RKO (cell line): Measurements from ENCODE around the gene ZNF202.
A peak's percentile ranks its signal among the peaks of the same experiment; 100 is the strongest.
"Not testable (repeated sequence)": the region's sequence is repeated elsewhere in the genome, so short reads cannot be mapped to it uniquely, and the experiment has no call there.

Experiments
- DNase-seq: peaks from one replicate; pipeline ENCODE4 v3.0.0-alpha.2; 2016; ENCODE audit warnings: low spot score

The ZNF202 gene

DNA sequence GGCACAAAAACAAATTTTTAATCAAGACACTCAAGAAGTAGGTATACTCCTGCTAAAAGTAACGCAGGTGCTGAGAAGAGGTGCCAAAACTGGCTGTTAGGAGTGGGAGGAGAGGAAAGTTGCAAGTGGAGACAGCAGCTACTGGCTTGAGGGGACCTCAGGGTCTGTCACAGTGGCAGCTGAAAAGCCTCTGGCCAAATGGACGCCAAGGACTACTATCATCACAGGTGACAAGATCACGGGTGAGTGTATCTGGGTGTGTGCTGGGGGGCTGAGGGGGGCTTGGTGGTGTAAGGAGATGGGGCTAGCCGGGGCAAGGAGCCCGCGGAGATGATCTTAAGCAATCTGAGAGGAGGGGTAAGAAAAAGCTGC is 687 bp downstream of the ZNF202 start:
- no peak for DNase-seq

DNA sequence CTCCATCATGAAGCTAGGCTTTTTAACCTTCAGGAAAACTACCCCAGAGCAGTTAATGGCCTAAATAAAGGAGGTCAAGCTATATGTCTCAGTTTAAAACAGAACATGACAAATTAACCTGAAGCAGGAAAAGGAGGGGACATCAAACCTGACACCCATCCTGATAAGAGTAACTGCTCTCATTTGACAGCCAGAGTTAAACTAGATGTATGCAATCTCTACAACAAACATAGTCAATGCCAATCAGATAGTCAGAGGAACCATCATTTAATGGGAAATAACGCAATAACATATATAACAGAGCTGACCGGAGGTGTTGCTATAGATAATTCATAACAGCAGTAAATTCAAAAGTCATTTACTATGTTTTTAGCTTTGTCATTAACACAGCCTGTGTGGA is 3.1 kb downstream of the ZNF202 start:
- no peak for DNase-seq

DNA sequence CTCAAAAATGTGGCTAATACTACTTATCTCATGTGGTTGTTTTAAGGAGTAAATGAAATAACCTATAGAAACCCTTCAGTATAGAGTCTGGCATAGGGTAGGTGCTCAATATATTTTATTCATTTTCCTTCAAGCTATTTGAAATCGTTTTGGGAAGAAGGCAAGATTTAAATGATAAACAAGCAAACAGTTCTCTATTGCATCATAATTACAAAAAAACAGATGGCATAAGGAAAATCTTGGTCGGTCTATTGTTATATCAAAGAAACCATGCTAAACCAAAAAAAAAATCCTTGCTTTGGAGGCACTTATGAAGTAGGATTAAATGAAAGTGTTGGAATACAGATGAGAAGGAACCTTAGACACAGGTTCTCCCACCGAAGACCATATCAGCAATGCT is 4.7 kb downstream of the ZNF202 start:
- DNase-seq, result no peak

DNA sequence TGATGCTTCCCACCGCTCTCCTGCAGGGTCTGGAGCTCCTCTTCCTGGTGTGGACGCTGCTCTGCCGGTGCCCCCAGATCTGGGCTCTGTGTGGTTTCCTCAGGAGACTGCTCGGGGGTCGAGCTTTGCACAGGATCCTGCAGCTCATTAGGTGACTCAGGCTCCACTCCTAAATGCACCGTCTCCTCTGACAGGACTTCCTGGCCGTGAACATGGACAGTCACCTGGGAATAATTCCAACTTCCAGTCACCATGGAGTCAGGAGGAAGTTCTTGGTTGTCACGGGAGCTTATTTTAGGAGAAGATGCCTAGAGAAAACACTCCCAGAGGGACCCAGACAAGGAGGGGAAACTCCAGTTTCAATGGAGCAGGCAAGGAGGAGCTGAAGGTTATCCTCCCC is 11.9 kb downstream of the ZNF202 start:
- DNase-seq, result no peak

DNA sequence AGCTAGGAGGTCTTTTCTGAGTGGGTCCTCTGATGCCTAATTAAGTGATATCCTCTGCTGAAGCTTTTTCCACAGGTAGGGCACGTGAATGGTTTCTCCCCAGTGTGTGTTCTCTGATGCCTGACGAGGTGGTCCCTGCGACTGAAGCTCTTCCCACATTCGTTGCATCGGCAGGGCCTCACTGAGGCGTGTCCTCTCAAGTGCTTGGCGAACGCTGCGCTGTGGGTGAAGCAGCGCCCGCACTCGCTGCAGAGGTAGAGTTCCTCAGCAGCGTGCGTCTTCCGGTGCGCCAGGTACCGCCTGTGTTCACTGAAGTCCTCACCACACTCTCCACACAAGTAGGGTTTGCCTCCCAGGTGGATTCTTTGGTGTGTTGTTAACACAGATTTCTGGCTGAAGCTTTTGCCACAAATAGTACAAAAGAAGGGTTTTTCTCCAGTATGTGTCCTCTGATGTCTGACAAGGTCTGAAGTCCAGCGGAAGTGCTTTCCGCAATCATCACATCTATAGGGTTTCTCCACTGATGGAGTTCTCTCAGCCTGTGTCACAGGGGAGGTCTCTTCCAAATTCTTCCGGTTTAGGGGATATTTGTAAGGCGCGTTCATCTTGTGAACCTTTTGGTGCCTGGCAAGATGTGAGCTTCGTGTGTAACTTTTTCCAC is 15.3 kb downstream of the ZNF202 start:
- no peak for DNase-seq

DNA sequence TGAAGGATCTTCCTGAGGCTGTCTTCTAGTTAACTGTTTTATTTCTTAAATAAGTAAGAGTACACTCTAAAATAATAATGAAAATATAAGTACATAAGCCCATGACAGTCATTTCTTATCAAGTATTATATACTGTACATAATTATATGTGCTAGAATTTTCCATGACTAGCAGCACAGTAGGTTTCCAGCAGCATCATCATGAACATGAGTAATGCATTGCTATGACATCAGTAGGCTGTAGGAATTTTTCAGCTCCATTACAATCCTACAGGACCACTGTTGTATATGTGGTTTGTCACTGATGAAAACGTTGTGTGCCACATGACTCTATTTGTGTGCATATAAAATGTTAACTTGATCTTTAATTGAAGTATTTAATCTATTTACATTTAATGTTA is 22.0 kb downstream of the ZNF202 start:
- DNase-seq, result peak; percentile 73

DNA sequence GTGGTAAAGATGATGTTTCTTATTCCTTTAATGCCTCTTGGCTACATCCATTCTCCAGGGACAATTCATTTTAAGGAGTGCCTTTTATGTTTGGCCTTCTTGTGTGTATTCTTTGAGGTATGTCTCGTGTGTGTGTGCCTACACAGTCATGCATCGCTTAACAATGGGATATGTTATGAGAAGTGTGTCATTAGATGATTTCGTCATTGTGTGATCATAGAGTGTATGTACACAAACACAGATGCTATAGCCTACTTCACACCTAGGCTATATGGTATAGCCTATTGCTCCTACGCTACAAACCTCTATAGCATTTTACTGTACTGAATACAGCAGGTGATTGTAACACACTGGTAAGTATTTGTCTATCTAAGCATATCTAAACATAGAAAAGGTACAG is 23.0 kb downstream of the ZNF202 start:
- DNase-seq, result no peak

DNA sequence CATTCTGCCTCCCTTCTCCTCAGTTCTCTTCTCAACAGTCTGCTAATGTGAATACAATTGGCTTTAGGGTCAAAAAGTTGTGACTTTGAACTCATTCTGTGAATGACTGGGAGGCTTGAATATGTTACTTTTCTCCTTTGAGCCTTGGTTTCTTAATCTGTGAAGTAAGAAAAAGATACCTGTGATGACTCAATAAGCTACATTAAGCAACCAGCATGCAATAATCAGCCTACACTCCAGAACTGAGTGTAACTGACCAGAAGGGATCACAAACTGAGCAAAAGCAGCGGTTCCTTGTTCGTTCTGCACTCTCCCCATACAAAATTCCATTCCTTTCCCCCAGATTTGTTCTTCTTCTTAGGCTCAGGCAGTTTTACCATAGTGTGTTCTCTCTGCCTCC is 23.4 kb downstream of the ZNF202 start:
- no peak for DNase-seq

DNA sequence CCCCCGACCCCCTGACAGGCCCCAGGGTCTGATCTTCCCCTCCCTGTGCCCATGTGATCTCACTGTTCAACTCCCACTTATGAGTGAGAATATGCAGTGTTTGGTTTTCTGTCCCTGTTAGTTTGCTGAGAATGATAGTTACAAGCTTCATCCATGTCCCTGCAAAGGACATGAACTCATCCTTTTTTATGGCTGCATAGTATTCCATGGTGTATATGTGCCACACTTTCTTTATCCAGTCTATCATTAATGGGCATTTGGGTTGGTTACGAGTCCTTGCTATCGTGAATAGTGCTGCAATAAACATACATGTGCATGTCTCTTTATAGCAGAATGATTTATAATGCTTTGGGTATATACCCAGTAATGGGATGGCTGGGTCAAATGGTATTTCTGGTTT is 28.8 kb downstream of the ZNF202 start:
- not testable (repeated sequence) for DNase-seq

DNA sequence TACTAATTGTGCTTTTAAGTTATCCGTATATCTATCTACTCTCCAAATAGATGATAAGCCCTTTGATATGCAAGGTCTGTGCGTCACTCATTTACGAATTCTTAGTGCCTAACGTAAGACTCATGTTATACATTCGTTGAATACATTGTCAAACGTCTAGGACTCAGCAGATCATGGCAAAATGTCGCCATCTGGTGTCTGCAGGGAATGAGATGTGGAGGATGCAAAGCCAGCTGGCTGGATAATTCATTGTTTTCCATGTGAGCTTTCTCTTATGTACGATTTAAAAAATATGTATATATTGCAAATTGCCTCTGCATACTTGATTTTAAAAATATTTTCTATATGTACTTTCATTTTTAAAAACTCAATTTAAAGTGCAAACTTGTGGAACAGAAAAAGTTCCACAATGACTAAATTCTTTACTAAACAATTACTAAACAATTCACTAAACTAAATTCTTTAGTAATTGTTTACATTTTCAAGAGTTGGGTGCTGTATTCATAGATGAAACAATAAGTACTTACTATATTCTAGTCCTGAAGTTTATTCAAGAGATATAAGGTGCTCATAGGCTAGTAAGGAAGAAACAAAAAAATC is 33.8 kb downstream of the ZNF202 start:
- DNase-seq, result peak; percentile 82

DNA sequence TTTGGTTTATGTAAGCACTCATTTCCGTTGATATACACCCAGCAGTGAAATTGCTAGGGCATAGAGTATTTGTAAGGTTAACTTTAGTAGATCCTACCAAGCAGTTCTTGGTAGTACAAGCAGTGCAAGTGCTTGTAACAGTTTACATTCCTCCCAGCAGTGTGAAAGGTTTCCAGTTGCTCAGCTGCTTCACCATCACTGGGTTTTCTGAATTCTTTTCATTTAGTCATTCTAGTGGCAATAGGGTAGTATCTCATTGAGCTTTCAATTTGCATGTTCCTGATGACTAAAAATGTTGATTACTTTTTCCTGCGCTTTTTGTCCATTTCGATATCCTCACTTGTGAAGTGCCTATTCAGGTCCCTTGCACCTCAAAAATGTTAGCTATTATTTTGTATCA is 34.3 kb downstream of the ZNF202 start:
- DNase-seq, result no peak

DNA sequence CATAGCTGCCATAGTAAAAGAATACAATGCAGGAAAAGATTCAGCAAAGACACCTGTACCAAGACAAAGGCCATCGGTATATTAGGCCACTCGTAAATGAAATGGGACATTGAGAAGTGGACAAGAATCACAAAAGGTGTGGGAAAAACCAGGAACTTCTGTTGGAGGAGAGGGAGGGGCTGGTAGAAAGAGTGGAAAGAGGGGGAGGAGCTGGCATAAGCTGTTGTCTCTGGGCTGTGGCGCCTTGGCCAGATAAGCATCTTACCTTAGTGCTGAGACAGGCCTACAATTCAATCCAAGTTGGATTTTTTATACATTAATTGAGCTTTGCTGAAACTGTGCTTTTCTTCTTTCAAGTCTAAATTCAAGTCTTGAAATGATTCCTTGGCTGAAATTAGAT is 37.1 kb downstream of the ZNF202 start:
- DNase-seq, result no peak

DNA sequence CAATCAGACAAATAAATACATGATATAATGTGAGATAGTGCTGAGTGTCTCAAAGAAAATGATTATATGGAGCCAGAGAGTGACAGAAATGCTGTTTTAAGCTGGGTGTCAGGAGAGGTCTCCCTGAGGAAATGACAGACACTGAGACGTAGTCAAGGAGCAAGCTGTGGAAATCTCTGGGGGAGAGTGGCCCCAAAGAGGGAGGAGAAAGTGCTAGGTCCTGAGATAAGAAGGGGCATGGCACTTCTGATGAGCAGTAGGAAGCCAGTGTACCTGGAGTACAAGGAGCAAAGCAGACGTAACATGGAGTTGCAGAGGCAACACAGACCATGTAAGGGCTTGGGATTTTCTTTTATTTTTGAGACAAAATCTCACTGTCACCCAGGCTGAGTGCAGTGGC is 38.8 kb downstream of the ZNF202 start:
- DNase-seq, result no peak

DNA sequence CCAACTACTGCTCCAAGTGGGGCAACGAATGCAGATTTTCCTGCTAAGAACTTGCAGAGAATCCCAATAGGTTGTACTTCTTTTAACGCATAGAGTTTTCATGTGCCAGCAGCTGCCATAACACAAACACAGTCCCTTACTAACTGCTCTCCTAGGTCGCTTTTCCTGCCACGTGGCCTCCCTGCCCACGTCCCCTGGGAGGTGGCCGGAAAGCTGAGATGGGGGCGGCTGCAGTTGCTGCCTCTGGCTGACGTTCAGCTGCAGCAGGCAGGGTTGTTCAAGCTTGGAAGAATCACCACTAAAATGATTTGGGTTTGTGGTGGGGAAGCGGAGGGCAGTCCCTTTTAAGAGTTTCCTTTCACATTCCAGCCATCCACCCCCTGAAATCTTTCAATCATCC is 39.3 kb downstream of the ZNF202 start:
- no peak for DNase-seq

DNA sequence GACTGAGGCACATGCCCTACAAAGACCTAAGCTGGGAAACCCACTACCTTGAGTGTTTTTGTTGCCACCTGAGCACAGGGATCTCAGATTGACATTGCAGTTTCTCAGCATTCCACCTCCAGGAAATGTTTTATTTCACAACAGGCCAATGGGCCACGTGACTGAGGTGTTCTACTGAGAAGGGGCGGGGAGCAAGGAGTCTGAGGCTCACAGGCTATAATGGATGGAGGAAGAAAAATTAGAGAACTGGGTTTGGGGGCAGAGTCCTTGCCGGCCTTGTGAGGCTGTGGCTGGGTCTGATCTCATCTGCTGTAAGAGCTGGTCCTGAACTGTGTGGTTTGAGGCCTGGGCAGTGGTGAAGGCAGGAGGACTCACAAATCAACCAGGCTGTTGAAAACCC is 40.7 kb downstream of the ZNF202 start:
- no peak for DNase-seq

DNA sequence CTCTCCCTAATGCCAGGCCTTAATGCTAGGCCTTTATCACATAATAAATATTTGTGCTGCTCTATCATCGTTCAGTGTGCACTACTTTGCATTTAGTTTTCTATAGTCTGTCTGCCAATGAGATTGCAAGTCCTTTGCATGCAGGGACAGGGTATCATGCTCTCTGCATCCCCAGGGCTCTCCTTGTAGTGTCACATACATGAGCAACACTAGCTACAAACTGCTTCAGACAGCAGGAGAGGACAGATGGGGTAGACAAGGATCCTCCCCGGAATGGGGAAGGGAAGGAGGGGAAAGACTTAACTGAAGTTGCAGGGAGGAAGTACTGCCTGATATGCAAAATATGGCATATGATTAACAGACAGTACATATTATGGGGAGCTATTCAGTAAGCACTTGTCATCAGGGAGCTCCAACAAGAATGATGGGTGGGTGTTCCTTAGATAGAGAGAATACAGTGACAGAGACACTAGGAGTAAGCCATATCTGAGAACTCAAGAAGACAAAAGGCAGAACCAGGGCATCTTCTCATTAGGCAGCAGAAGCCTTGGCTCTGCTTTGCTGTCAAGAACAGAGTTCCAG is 42.8 kb downstream of the ZNF202 start:
- DNase-seq, result no peak

DNA sequence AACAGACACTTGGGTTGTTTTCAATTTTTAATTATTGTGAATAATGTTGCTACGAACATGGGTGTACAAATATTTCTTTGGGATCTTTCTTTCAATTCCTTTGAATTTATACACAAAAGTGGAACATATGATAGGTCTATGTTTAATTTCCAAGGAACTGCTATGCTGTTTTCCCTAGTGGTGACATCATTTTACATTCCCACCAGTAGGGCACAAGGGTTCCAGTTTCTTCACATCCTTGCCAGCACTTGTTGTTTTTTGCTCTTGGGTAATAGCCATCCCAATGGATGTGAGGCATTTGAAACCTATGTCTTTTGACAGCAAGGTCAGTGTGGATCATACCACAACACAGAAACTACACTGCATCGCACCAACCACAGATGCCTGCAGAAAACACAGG is 45.3 kb downstream of the ZNF202 start:
- no peak for DNase-seq

DNA sequence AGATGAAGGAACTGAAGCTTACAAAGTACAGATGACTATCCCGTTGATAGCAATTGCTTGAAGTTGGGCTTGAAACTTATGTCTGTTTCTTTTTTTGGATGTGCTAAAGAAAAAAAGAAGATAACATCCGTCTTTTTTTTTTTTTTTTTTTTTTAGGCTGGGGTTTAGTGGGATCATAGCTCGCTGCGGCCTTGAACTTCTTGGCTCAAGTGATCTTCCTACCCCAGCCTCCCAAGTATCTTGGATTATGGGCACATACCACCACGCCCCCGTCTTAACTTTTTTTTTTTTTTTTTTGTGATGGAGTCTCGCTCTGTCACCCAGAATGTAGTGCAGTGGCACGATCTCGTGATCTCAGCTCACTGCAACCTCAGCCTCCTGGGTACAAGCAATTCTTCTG is 46.2 kb downstream of the ZNF202 start:
- DNase-seq, result no peak

DNA sequence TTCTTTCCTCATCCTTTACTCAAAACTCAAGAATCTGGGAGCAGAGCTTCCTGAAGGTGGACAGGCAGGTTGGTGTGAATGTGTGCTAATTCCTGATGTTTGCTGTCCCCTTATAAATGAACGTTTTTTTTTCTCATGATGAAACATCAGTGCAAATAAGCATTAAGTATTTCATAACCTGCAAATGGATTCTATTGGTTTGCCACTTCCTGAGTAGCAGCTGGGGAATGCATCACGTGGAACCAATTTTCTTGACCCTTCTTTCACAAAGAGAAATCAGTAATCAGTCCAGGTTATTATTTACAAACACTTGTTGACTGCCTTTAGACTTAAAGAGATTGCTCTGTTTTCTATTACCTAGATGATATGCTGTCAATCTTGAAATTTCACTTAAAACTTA is 46.9 kb downstream of the ZNF202 start:
- no peak for DNase-seq

DNA sequence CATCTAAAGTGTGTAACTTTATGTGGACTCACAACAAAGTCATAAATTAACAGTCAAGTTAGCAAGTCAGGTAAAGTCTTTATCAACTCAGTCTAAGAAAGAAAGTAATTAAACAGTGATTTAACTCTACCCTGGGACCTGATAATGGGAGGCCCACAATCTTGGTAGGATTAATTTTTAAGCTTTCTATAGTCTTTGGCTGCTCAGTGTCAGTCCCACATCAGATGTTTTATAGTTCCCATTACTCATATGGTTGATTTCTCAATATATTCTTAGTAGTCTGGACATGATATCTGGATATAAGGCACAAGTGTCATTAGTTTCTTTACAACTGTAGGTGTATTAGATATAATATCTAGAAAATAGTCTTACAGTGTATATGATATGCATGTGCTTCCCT is 48.5 kb downstream of the ZNF202 start:
- DNase-seq, result no peak

DNA sequence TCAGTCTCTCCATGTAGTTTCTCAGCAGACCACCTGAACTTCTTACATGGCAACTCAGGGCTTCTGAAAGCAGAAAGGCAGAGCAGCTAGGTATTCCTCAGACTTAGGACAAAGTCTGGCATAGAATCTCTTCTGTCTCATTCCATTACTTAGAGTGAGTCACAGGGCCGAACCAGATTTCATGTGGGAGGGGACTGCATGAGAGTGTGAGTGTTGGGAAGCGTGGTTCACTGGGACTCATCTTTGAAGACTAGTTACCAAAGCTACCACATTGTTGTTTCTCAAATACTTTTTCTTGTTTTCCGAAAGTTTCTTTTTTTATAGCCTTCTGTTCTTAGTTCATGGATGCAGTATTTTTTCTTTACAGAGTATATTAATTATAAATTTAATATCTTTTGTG is 51.0 kb downstream of the ZNF202 start:
- peak; percentile 79 for DNase-seq

DNA sequence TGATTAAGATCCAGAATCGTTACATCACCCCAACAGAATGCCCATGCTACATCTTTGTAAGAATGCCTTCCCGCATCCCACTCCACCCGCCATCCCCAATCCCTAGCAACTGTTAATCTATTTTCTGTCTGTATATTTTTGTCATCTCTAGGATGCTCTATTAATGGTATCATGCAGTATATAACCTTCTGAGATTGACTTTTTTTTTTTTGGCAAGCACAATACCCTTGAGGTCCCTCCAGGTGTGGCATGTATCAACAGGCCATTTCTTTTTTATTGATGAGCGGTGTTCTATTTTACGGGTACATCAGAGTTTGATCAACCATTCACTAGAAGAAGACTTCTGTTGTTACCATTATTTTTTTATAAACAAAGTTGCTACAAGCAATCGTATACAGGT is 56.9 kb downstream of the ZNF202 start:
- no peak for DNase-seq

DNA sequence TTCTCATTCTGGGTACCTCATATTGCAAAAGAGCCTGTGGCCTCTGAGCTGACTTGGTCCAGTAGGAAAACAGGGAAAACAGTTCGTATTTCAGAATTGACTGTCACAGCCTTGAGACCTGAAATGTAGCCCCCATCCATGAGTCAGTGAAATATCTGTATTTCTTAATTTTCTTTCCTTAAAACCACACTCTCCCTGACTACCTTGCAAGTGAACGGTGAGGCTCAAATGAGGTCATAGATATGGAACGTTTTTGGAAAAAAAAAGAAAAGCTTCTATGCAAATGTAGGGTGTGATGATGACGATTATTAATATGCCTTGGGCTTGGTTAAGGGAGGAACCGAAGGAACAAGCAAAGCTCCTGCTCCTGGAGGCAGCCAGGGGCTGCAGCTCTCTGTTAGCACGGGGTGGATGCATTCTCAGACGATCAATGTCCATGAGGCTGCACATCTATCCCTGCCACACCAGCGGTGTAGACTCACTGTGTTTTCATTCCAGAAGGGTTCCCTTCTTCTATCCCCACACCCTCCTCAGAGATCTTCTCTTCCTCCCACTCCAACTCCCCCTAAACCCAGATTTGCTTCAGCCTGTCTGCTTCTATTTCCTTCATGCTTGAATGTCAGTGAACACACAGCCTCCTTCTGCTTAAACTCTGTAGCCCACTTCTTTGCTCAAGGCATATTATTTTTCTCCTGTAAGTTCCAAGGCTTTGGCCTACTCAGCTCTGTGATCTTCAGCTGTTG is 57.9 kb downstream of the ZNF202 start:
- no peak for DNase-seq
